Measurements from ENCODE around the gene WNT9B. TPM values are rescaled to one million over a fixed set of nuclear protein-coding genes. Genes with fewer than 3 reads are reported as not detected.
A peak's percentile ranks its signal among the peaks of the same experiment; 100 is the strongest.

The WNT9B gene
- total and polyA plus RNA-seq, 12 donors, result 0.07 to 2.0 (median 0.55) TPM; not detected in 3

- H3K36me3 ChIP-seq (replicated peaks in 1 of 2), result no peaks in the 10 kb centered on the region
- intact Hi-C loops (cut with DNase I), result no loop called here
- H3K27ac ChIP-seq, result no peak overlapping the region
- no peak for DNase-seq
- no peaks in the 10 kb centered on the region for H3K4me1 ChIP-seq (replicated peaks in 1 of 2)
- H3K27me3 ChIP-seq, result no peaks in the 10 kb centered on the region
- WGBS, 4 donors, result 79 to 89% (median 82%) methylated on average over 7 to 12 of the region's 12 CpGs
- H3K4me3 ChIP-seq, result no peak overlapping the region
- no peaks in the 10 kb centered on the region for H3K9me3 ChIP-seq (replicated peaks in 1 of 3)
- TF ChIP-seq CTCF (IDR thresholded peaks at IDR 0.05) (no peak), POLR2A (IDR thresholded peaks at IDR 0.05) (no peak)
These were observed 25.0 kb downstream of the WNT9B start for GRCh38 chr17:46876353-46876887.

- Histone ChIP-seq H3K9me3 (replicated peaks in 1 of 3) (no peaks in the 10 kb centered on the region), H3K4me3 (no peak overlapping the region), H3K4me1 (replicated peaks in 1 of 2) (no peaks in the 10 kb centered on the region), H3K27me3 (no peaks in the 10 kb centered on the region), H3K36me3 (replicated peaks in 1 of 2) (no peaks in the 10 kb centered on the region), H3K27ac (peak overlapping the region in 3 of 5 donors; percentile 5 to 70 (median 38))
- WGBS, 4 donors, result 69 to 85% (median 80%) methylated on average over 4 of the region's 4 CpGs
- intact Hi-C loops (cut with DNase I), result no loop called here
- TF ChIP-seq CTCF (IDR thresholded peaks at IDR 0.05), result no peak
- no peak for TF ChIP-seq POLR2A (IDR thresholded peaks at IDR 0.05)
- DNase-seq, result no peak
These were observed 25.5 kb downstream of the WNT9B start for GRCh38 chr17:46876926-46877325.

GRCh38 chr17:46877466-46877865 lies 26.1 kb downstream of the WNT9B start:
- H3K9me3 ChIP-seq (replicated peaks in 1 of 3), result no peaks in the 10 kb centered on the region
- WGBS, 4 donors, result 68 to 82% (median 69%) methylated on average over 2 to 6 of the region's 6 CpGs
- intact Hi-C loops (cut with DNase I), result no loop called here
- H3K27ac ChIP-seq, result peak overlapping the region in 3 of 5 donors; percentile 5 to 70 (median 38)
- DNase-seq, result peak in 2 of 7 donors; percentile 22 to 43
- H3K36me3 ChIP-seq (replicated peaks in 1 of 2), result no peaks in the 10 kb centered on the region
- TF ChIP-seq POLR2A (IDR thresholded peaks at IDR 0.05), result no peak
- no peak for TF ChIP-seq CTCF (IDR thresholded peaks at IDR 0.05)
- no peaks in the 10 kb centered on the region for H3K4me1 ChIP-seq (replicated peaks in 1 of 2)
- no peak overlapping the region for H3K4me3 ChIP-seq
- no peaks in the 10 kb centered on the region for H3K27me3 ChIP-seq

GRCh38 chr17:46878055-46878454 lies 26.7 kb downstream of the WNT9B start:
- no peak for TF ChIP-seq POLR2A (IDR thresholded peaks at IDR 0.05)
- TF ChIP-seq CTCF (IDR thresholded peaks at IDR 0.05), result no peak
- 50 to 66% (median 58%) methylated on average over 2 to 6 of the region's 6 CpGs for WGBS, 4 donors
- Histone ChIP-seq H3K36me3 (replicated peaks in 1 of 2) (no peaks in the 10 kb centered on the region), H3K4me1 (replicated peaks in 1 of 2) (no peaks in the 10 kb centered on the region), H3K9me3 (replicated peaks in 1 of 3) (no peaks in the 10 kb centered on the region), H3K27me3 (no peaks in the 10 kb centered on the region), H3K4me3 (no peak overlapping the region), H3K27ac (peak overlapping the region in 4 of 5 donors; percentile 5 to 70 (median 39))
- DNase-seq, result peak; percentile 22 to 69 (median 59)
- intact Hi-C loops (cut with DNase I), result no loop called here

All from adrenal gland (tissue), 12 donors.